Stimulated activated CD4-positive, alpha-beta T cell treated with anti-CD3 and anti-CD28 coated beads, TNF-alpha, amount 100 ng/mL, for 48 hours (primary cell): ENCODE results near the gene TGOLN2.
"Not testable (repeated sequence)": the region's sequence is repeated elsewhere in the genome, so short reads cannot be mapped to it uniquely, and the experiment has no call there.

Source experiments
- DNase-seq, 3 donors: peaks; one replicate each; pipeline ENCODE4 v3.0.0-alpha.2; 2020; ENCODE audit warnings: low read depth in 3 of 3

Gene TGOLN2

DNA sequence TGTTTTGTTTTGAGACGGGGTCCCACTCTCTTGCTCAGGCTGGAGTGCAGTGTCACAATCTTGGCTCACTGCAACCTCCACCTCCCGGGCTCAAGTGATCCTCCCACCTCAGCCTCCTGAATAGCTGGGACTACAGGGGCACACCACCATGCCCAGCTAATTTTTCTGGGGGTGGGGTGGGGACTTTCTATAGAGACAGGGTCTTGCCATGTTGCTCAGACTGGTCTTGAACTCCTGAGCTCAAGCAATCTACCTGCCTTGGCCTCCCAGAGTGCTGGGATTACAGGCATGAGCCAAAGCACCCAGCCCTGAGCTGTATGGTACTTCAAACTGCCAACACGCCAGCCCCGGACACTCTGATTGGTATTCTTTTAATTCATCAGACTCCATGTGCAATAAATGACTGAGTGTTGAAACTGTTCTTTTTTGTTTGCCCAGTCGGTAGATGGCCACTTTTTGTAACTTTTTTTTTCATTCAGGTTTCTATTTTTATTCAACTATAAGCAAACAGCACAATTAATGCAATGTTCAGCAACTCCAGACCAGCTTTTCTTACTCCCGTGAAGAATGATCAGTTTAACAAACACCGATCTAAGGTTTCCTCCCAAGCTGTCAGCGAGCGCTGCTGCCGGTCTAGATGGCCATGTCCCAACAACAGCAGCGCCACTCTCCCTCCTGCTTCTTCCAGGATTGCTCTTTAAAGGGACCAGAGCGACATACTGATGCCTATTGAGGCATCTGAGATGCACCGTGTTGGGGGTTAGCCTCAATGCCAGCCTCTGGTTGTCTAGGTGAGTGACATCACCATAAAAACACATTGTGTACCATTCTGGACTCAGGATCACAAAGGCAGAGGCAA, 12.5 kb upstream of the TGOLN2 start:
- no peak for DNase-seq

DNA sequence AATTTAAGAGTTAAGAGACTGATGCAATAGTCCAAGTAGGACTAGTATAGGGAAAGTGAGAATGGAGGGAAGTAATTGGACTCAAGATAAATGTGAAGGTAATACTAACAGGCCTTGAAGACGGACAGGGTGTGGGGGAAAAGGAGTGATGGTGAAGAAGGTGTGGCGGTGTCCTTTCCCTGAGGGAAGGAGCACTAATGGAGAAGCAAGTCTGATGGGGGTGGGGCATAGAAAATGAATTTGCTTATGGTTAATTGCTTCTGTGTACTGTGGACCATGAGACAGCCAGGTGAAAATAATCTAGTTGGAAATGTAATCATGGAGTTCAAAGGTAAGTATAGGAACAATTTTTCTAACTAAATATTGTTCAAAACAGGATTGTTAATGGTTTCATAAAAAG, 7.1 kb upstream of the TGOLN2 start:
- no peak for DNase-seq

DNA sequence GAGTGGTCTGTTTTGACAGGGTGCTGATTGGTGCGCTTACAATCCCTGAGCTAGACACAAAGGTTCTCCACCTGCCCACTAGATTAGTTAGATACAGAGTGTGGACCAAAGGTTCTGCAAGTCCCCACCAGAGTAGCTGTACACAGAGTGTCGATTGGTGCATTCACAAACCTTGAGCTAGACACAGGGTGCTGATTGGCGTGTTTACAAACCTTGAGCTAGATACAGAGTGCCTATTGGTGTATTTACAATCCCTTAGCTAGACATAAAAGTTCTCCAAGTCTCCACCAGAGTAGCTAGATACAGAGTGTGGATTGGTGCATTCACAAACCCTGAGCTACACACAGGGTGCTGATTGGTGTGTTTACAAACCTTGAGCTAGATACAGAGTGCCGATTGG, 6.1 kb upstream of the TGOLN2 start:
- not testable (repeated sequence) for DNase-seq

DNA sequence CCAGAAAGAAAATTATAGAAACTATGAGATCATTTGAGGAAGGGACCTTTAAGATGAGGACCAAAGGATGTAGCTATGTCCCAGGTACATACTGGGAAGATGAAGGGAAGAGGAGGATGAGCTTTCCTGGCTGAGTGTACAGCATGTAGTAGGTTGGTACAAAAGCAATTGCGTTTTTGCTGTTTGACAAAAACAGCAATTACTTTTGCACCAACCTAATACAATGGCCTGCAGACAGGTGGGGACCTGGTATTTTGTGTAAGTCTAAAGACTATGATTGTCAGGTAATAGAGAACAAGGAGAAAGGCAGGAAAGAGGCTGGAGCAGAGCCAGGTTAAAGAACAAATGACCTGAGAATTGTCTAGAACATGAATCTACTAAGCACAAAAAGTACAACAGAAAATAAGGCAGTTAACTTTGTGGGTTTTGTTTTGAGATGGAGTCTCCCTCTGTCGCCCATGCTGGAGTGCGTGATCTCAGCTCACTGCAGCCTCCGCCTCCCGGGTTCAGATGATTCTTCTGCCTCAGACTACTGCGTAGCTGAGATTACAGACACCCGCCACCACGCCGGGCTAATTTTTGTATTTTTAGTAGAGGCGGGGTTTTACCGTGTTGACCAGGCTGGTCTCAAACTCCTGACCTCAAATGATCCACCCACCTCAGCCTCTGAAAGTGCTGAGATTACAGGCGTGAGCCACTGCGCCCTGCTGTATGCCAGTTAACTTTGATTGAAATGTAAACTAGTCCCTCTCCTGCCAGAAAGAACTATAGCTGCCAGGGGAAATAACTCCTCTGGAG, 3.2 kb upstream of the TGOLN2 start:
- DNase-seq: no peak

DNA sequence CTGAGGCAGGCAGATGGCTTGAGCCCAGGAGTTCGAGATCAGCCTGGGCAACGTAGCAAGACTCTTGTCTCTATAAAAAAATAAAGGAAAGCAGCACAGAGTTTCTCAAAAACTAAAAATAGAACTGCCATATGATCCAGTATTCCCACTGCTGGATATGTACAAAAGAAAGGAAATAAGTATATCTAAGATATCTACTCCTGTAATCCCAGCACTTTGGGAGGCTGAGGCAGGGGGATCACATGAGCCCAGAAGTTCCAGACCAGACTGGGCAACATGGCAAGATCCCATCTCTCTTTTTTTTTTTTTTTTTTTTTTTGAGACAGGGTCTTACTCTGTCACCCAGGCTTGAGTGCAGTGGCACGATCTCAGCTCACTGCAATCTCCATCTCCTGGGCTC, 1.9 kb upstream of the TGOLN2 start:
- not testable (repeated sequence) for DNase-seq

DNA sequence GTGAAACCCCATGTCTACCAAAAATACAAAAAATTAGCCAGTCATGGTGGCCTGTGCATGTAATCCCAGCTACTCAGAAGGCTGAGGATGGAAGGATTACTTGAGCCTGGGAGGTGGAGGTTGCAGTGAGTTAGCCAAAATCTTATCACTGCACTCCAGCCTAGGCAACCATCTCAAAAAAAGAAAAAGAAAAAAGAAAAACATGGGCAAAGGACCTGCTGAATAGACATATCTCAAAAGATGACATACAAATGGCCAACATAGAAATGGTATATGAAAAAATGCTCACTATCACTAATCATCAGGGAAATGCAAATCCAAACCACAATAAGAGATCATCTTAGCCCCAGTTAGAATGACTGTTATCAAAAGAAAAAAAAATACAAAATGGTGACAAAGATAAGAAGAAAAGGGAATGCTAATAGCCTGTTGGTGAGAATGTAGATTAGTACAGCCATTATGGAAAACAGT, 1.4 kb upstream of the TGOLN2 start:
- no peak for DNase-seq

DNA sequence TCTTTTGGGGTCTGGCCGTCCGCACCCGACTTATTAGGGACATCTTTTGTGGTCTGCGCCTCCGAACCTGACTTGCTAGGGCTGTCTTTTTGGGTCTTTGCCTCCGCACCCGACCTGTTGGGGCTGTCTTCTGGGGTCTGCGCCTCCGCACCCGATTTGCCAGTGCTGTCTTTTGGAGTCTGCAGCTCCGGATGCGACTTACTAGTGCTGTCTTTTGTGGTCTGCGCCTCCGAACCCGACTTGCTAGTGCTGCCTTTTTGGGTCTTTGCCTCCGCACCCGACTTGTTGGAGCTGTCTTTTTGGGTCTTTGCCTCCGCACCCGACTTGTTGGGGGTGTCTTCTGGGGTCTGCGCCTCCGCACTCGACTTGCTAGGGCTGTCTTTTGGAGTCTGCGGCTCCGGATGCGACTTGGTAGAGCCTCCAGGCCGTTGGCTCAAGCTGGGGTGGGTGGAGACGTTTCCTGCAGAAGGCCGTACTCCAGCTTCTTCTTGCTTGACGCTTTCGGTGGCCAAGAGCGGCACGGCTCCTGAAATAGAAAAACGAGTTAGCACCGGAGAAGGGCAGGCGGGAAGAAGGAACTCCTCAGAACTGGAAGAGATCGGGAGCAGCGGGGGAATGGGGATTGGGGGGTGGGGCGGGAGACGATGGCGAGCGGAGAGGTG, 498 bp downstream of the TGOLN2 start:
- peak in 1 of 3 donors; percentile 44 for DNase-seq

DNA sequence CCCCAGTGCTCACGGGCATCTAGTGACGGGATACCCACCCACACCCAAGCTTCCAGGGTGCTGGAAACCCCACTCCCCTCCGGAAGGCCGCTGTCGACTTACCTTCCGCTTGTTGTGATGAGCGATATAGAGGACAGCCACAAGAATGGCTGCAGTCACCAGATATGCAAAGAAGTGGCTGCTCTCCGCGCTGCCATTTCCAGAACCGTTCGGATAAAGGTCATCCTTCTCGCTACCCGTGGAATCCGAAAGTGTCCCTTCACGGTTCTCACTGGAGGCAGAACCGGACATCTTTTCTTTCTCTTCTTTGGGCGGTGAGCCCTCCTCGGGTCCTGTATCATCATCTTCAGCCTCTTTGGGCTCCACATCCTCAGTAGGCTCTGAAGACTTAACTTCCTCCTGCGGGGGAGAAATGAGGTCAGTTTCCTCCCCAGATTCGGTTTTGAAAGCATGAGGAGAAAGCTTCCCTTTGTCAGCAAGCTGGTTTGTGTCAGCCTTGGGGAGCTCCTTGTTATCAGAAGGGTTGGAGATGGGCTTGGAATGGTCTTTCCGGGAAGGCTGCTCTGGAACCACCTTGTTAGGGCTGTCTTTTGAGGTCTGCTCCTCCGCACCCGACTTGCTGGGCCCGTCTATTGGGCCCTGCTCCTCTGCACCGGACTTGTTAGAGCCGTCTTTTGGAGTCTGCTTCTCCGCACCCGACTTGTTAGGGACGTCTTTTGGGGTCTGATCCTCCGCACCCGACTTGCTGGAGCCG, 1.2 kb downstream of the TGOLN2 start:
- DNase-seq: peak in 1 of 3 donors; percentile 27

DNA sequence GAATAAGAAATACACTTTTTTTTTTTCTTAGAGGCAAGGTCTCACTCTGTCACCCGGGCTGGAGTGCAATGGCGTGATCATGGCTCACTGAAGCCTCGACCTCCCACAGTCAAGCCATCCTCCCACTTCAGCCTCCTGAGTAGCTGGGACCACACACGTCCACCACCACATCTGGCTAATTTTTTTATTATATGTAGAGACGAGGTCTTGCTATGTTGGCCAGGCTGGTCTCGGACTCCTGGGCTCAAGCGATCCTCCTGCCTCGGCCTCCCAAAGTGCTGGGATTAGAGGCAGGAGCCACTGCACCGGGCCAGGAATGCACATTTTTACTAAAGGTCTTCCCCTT, 2.4 kb downstream of the TGOLN2 start:
- DNase-seq: no peak

DNA sequence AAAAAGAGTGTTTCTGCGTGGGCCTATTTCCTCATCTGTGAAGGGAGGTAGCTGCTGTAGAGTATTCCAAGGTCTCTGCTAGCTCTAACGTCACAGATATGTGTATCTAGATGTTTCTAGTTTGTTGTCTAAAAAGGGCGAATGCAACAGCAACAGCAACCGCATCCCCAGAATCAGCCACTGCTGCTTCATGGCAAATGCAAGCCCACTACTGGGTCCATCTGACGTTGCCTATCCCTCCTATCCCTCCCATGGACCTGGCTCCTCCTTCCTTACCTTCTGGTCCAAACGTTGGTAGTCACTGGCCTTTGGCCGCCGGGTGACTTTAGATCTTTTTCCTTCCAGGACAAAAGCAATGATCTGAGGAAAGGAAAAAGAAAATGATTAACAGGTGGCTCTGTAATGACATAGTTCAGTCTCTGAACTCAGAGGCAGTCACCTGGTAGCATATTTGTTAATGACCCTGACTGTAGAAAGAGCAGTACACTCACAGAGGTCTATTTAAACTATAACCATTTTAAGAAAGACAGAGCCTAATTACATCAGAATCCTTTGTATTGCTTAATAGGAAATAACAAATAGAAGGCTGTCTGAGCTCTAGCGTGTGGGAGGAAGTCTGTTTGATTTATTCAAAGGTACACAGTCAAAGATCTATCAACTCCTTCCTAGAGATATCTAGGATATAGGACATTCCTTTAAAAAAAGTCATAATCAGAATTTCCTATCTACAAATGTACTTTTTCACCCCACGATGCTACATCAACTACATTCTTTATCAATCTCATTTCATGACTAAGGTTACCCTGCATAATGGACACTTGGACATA, 2.9 kb downstream of the TGOLN2 start:
- DNase-seq: no peak

DNA sequence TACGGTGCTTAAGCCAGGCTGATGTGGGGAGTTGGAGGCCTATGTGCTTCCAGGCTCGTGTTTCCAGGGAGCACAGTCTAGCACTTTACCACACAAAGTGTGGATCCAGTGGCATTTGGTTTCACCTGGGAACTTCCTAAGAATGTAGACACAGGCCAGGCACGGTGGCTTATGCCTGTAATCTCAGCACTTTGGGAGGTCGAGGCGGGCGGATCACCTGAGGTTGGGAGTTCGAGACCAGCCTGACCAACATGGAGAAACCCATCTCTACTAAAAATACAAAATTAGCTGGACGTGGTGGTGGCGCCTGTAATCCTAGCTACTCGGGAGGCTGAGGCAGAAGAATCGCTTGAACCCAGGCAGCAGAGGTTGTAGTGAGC, 3.8 kb downstream of the TGOLN2 start:
- DNase-seq: not testable (repeated sequence)

DNA sequence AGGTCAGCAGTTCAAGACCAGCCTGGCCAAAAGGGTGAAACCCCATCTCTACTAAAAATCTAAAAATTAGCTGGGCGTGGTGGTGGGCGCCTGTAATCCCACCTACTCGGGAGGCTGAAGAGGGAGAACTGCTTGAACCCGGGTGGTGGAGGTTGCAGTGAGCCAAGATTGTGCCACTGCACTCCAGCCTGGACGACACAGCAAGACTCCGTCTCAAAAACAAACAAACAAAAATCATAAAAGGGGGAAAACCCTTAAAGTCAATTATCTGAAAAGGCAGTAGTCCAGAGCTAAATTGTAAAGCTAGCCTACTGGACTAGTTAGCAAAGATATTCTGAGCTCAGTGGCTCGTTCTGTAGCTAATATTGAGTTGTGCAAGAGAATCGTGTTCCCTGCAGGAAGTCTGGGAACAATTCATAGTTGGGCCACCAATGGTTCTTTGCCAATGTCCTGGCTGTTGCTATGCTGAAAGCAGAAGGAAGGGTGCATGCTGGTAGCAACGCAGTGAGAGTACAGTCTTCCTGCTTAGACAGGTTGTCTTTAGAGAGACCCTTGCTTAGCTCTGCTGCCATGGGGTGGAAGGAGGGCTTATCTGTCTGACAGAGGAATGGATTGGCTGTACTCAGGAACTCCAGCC, 4.3 kb downstream of the TGOLN2 start:
- DNase-seq: no peak

DNA sequence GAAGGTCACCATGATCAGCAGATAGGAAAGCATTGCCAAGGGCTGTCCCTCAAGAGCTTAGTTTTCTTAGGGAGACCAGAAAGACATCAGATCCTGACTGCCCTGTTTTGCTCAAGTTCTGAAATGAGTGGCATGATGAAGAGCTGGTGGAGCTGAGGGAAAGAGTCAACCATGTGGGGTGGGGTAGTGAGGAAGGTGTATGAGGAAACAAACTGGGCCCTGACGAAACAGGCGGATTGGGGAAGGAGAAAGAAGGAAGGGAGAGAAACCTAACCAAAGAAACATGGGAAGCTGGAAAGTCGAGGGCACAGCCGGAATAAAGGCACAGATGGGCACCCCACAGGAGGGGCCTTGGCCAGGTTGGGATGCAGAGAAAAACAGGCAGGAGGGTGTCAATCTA, 8.0 kb downstream of the TGOLN2 start:
- DNase-seq: no peak

DNA sequence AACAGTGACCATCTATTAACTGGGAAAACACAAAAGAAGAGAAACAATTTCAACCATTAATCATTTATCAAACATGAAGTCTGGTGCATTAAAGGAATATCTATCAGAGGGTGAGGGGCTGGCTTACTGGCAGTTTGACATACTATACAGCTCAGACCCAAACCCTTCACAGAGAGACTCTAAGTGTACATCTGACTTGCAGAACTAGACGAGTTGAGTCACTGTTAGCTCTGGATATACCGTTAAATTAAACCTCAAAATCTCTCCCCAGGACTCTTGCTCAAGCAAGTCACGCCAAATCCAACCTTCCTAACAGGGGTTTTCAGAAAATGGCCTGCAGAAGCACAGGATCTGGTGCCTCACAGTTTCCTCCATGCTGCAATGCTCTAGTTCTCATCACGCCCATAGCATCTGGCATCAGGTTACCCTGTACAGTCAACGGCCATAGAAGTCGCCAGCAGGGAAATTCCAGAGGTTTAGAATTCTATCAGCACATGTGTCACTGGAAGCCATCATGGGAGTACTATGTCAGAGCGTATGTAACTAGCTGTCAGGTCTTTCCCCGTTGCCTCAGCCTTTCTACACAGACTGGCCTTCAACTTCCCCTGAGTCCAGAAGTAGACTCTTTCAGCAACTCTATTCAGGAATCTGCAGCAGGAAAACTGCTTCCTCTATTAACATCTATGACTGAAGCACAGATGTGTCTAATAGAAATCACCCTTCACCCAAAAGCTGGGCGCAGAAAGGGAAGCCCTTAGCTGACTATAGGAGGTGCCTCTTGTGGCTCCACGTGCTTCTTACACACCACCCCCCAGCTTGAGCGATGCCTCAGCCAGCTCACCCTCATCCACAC, 9.3 kb downstream of the TGOLN2 start:
- DNase-seq: peak in 1 of 3 donors; percentile 32

DNA sequence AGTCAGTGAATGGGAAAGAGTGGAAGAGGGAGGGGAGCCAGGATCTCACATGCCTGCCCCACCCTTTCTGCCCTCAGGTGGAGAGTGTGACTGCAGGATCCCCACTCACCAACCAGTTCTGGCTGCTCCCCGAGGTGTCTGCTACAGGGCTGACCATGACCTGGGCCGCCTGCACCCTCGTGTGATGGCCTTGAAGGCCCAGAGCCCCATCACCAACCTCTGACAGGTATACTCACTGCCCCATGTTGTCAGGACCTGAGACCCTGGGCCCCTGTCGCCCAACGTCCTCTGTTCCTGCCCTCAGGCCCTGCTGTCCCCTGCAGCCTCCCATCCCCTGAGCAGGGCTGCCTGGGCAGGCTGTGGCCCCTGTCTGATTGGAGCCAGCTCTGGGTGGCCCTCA, 11.9 kb downstream of the TGOLN2 start:
- DNase-seq: not testable (repeated sequence)

DNA sequence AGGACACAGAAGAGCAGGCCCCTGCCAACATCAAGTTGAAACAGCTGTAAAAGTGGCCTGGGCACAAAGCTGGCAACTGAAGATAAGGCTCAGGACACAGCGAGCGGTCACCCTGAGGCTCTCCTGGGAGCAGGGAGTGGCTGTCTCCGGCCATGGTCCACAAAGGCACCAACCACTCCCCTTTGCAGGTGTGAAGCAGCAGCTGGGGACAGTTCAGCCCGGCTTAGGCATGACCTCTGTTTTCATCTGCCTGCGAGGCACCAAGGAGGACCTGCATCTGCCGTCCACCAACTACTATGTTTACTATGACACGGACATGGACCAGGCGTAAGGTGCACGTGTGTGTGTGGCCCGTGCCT, 12.9 kb downstream of the TGOLN2 start:
- no peak for DNase-seq

DNA sequence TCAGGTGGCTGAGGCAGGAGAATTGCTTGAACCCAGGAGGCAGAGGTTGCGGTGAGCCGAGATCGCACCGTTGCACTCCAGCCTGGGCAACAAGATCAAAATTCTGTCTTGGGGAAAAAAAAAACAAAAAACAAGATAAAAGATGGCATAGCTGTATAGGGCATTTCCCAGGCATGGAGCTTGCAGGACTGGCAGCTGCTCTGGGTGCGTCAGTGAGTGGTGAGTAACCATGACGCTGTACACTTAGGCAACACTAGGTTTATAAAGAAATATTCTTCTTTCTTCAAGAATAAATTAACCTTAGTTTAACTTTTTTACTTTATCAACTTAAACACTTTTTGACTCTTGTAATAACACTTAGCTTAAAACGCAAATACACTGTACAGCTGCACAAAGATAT, 15.4 kb downstream of the TGOLN2 start:
- no peak for DNase-seq

DNA sequence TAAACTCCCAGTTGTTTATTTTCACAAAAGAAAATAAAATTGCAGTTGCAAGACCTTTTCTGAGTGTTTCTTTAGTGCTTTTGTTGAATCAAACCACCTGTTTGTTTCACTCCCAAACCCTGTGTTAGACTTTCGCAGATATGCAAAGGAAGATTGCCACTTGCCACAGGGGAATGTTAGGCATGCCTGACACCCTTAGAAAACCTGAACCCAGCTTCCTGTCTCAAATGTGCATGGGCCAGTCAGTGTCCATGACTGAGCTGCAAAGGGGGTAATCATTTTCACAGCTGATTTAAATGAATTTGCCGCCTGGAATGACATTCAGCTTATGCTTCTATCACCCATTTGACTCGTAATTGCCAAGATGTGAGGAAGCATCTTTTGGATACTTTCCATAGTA, 17.5 kb downstream of the TGOLN2 start:
- no peak for DNase-seq

DNA sequence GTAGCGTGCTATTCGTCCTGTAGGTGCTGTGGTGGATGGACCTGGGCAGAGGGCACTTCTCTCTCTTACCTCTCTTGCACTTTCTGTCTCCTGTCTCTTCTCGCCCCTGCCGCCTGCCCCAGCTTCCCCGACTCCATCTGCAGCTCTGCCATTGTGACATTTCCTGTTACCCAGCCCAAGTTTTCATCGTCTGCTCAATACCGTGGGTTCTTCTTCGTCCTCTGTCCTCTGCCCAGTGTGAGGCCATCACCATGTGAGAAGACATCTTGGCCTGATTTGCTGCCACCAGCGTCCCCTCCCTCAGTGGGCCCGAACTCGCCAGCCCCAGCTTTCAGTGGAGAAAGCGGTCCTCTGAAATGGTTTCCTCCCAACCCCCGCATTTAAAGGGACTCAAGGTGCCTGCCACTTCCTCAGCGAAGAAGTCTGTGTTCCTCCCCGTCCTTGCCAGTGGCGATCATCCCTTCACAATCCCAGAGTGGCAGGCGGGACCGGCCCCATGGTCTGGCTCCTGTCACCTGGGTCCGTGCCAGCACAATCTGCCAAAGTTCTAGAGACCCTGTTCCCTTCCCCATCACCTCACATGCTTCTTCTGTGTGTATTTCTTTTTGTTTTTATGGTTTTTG, 18.0 kb downstream of the TGOLN2 start:
- DNase-seq: no peak
